ENCODE data around the gene ROCK2. TPM values are rescaled to one million over a fixed set of nuclear protein-coding genes. Genes with fewer than 3 reads are reported as not detected.

The ROCK2 gene
- total RNA-seq, 1 experiment from 2014 or later: 64.4 TPM

GRCh38 chr2:11243512-11243911, 100.9 kb downstream of the ROCK2 start:
- H3K27me3 ChIP-seq (replicated peaks; ENCODE audit: control insufficient read depth, insufficient read depth, low read length): no peaks in the 10 kb centered on the region
- H3K27ac Mint-ChIP-seq (ENCODE audit: unreplicated experiment): no peak overlapping the region
- no peaks in the 10 kb centered on the region for H3K27me3 Mint-ChIP-seq (ENCODE audit: insufficient read depth, unreplicated experiment)
- CTCF ChIA-PET: no interaction called here
- intact Hi-C loops (cut with micrococcal nuclease; ENCODE audit: unreplicated experiment): no loop called here
- TF ChIP-seq CTCF (IDR thresholded peaks at IDR 0.05; ENCODE audit: insufficient read depth in 1 of 2, low read depth in 1 of 2, low read length in 1 of 2, severe bottlenecking in 1 of 2, unreplicated experiment in 1 of 2): no peak
- H3K4me1 Mint-ChIP-seq (ENCODE audit: low read depth, unreplicated experiment): no peaks in the 10 kb centered on the region
- H3K9me3 Mint-ChIP-seq (ENCODE audit: unreplicated experiment): no peaks in the 10 kb centered on the region
- peaks cover 5% of the 10 kb centered on the region; the same call in 1 of the 2 replicates for H3K4me1 ChIP-seq
- no TSS peak for BruUV-seq (replicated peaks)
- no peak overlapping the region for H3K4me3 Mint-ChIP-seq (ENCODE audit: unreplicated experiment)
- DNase-seq: no peak
- POLR2A ChIA-PET: no interaction called here
- no peaks in the 10 kb centered on the region for H3K9me3 ChIP-seq
- H3K4me3 ChIP-seq (ENCODE audit: low read depth, low read length): no peak overlapping the region
- H3K36me3 Mint-ChIP-seq (ENCODE audit: insufficient read depth, unreplicated experiment): peaks cover 13% of the 10 kb centered on the region
- no peaks in the 10 kb centered on the region; the same call in none of the 2 replicates for H3K36me3 ChIP-seq (ENCODE audit: control insufficient read depth, insufficient read depth, low read length)

DNA sequence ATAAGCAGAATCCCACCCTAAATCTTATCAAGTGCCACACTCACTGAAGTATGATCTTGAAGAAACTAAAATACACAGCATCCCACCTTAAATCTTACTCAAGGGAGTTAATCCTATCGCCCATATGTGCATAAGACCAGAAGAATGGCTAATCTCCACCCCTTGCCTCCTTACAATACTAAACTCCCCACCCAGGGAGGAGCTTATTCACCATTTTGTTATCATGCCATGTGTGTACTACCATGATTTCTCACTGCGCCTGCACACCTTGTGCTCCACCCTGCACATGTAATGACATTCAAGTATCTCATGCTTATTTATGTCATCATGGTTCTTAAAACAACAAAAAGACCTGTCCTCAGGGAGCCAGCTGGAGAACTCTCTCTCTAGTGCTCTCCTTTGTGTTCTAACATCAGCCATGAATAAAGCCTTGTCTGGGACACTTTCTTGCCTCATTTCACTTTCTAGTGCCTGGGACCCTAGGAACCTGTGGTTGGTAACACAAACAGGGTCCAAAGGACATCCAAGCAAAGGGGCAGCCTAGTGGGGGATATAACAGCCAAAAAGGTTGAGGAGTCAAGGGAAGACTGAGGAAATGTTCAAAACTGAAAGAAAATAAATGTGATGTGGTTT, 101.8 kb downstream of the ROCK2 start:
- ChIA-PET CTCF (no interaction called here), POLR2A (no interaction called here)
- Histone ChIP-seq H3K4me3 (ENCODE audit: low read depth, low read length) (no peak overlapping the region), H3K9me3 (no peaks in the 10 kb centered on the region), H3K36me3 (ENCODE audit: control insufficient read depth, insufficient read depth, low read length) (no peaks in the 10 kb centered on the region; the same call in none of the 2 replicates), H3K4me1 (peaks cover 5% of the 10 kb centered on the region; the same call in 1 of the 2 replicates), H3K27me3 (replicated peaks; ENCODE audit: control insufficient read depth, insufficient read depth, low read length) (no peaks in the 10 kb centered on the region)
- Mint-ChIP-seq H3K27ac (ENCODE audit: unreplicated experiment) (no peak overlapping the region), H3K9me3 (ENCODE audit: unreplicated experiment) (no peaks in the 10 kb centered on the region), H3K4me1 (ENCODE audit: low read depth, unreplicated experiment) (no peaks in the 10 kb centered on the region), H3K36me3 (ENCODE audit: insufficient read depth, unreplicated experiment) (peaks cover 9% of the 10 kb centered on the region), H3K4me3 (ENCODE audit: unreplicated experiment) (no peak overlapping the region), H3K27me3 (ENCODE audit: insufficient read depth, unreplicated experiment) (no peaks in the 10 kb centered on the region)
- intact Hi-C loops (cut with micrococcal nuclease; ENCODE audit: unreplicated experiment): no loop called here
- no peak for DNase-seq
- no TSS peak for BruUV-seq (replicated peaks)
- no peak for TF ChIP-seq CTCF (IDR thresholded peaks at IDR 0.05; ENCODE audit: insufficient read depth in 1 of 2, low read depth in 1 of 2, low read length in 1 of 2, severe bottlenecking in 1 of 2, unreplicated experiment in 1 of 2)

- Histone ChIP-seq H3K27me3 (replicated peaks; ENCODE audit: control insufficient read depth, insufficient read depth, low read length) (no peaks in the 10 kb centered on the region), H3K36me3 (ENCODE audit: control insufficient read depth, insufficient read depth, low read length) (no peaks in the 10 kb centered on the region; the same call in none of the 2 replicates), H3K9me3 (no peaks in the 10 kb centered on the region), H3K4me1 (peaks cover 5% of the 10 kb centered on the region; the same call in 1 of the 2 replicates), H3K4me3 (ENCODE audit: low read depth, low read length) (no peak overlapping the region)
- H3K9me3 Mint-ChIP-seq (ENCODE audit: unreplicated experiment): no peaks in the 10 kb centered on the region
- H3K36me3 Mint-ChIP-seq (ENCODE audit: insufficient read depth, unreplicated experiment): peaks cover 8% of the 10 kb centered on the region
- H3K27me3 Mint-ChIP-seq (ENCODE audit: insufficient read depth, unreplicated experiment): no peaks in the 10 kb centered on the region
- intact Hi-C loops (cut with micrococcal nuclease; ENCODE audit: unreplicated experiment): no loop called here
- TF ChIP-seq CTCF (IDR thresholded peaks at IDR 0.05; ENCODE audit: insufficient read depth in 1 of 2, low read depth in 1 of 2, low read length in 1 of 2, severe bottlenecking in 1 of 2, unreplicated experiment in 1 of 2): no peak
- POLR2A ChIA-PET: no interaction called here
- DNase-seq: no peak
- no peak overlapping the region for H3K4me3 Mint-ChIP-seq (ENCODE audit: unreplicated experiment)
- peaks cover 2% of the 10 kb centered on the region for H3K4me1 Mint-ChIP-seq (ENCODE audit: low read depth, unreplicated experiment)
- CTCF ChIA-PET: no interaction called here
- BruUV-seq (replicated peaks): no TSS peak
- no peak overlapping the region for H3K27ac Mint-ChIP-seq (ENCODE audit: unreplicated experiment)
Measured at GRCh38 chr2:11241412-11242203, 102.8 kb downstream of the ROCK2 start.
